ENCODE data around the gene NUFIP1.
"Not testable (repeated sequence)": the region's sequence is repeated elsewhere in the genome, so short reads cannot be mapped to it uniquely, and the experiment has no call there.

NUFIP1 gene

DNA sequence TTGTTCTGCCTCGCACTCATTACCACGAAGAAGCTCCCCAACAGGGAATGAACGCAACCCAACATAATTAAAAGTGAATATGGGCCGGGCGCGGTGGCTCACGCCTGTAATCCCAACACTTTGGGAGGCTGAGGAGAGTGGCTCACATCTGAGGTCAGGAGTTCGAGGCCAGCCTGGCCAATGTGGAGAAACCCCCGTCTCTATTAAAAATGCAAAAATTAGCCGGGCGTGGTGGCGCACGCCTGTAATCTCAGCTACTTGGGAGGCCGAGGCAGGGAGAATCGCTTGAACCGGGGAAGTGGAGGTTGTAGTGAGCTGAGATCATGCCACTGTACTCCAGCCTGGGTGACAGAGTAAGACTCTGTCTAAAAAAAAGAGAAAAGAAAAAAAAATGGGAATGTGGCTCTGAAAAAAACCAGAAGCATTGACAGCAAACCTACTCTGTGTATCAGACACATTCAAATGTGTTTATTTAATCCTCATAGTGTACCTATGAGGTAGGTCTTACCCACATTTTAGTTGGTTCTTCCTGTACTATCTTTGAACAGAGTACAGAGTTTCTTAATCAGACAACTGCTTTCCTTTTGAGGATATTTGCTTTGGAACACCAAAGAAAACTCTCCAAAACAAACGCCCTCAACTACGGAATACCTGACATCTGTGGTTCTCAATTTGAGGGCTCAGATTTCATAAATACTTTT lies 70.0 kb downstream of the NUFIP1 start:
- DNase-seq: no peak

DNA sequence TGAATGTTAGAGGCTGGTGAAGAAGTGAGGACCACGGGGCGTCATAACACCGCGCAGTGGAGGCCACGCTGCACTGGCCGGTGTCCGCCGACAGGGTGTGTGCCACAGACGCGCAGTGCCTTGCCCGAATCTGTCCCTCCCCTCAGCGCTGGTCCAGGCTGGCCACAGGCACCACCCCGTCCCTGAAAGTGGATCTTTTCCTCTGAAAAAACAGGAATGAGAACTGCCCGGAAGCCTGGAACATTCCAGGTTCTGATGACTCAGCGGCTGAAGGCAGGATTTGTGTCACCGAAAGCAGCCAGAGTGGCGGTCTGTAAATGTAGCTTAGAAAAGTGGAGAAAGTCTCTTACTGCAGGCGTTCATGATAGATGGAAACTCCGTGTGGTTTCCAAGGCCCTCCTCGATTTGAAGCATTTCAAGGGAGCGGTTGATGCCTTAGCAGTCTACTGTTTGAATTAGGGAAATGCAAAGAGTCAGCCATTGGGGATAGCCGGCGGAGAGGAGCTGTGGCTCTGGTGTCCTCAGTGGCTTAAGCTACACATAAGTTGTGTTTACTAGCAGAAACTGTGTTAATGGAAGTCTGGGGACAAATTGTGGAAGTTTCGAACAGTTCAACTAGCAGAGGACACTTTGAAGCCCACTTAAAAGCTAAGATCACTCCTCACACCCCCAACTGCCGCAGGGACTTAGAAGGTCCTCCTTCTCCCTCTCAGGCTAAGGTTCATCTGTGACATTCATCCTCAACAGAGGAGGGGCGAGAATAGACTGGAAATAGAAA lies 70.8 kb downstream of the NUFIP1 start:
- peak; percentile 95 for DNase-seq

DNA sequence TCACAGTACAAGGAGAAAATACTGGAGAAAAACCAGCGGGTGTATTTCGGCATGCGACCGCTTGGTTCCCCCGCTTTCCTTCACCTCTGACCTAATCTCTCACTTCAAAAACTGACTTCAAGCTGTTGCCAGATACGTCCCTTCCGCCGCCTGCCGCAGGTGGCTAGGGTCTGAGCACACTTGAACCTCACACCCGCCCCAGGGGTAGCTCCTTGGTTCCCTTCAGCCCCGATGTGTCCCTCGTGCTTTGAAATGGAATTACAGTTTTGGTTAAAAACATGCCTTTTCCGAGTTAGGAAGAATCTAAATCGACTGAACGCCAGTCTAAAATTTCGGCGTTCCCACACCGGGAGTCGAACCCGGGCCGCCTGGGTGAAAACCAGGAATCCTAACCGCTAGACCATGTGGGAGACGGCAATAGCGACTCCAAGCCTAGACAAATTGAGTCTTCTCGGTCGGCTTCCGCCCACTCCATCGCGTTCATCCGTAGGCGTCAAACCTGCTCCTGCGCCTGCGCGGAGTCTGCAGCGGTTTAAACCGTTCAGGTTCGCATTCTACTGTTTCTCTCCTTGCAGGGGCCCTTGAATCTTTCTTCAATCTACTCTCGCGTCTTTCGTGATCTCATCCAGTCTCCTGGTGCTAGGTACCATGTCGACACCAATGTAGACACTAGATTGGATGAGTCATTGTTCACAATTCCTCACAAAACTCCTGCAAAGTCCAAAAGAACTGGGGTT lies 71.5 kb downstream of the NUFIP1 start:
- peak; percentile 96 to 98 for DNase-seq

DNA sequence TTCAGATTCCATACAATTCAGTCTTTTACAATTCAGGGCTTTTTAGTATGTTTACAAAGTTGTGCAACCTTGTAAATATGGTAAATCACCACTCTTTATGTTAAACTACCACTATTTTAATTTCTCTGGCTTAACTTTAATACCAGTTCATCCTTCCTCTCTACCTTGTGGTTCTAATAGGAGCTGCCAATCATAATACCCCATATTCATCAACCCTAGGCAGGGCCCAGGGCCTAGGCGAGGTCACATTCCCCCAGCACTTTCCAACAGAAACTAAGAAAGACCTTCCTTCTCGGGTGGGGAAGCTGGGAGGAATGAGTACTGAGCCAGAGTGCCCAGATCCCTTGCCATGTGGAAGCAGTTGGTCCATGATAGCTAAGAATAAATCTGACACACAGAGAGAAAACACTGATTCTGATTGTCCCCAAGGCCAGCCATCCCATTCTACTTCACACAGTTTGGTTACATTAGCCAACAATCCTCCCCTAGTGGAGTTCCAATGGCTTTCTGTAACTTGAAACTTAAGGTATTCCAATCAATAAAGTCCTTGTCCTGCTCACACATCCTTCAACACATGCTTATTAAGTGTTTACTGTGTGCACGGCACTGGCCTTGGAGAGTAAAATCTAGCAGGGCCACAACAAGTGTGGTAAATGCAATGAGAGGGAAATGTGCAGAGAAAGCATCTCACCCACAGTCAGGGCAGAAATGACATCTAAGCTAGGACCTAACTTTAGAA lies 76.8 kb downstream of the NUFIP1 start:
- no peak for DNase-seq

DNA sequence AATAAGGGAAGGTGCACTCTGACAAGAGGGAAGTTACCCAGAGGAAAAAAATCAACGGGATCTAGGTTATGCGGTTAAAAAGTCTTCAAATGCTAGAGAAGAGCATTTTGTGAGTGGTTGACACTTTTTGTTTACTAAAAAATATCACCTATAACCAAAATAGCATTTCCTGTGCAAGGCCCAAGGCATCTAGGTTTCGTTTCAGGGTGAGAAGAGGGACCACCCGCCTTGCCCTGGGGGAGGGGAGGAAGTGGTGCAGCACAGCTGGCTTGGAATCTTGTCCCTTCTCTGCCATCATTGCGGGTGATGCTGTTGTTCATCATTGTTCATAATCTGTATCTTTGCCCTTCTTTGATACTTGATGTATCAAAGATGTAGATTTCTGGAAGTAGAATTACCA lies 80.6 kb downstream of the NUFIP1 start:
- no peak for DNase-seq

DNA sequence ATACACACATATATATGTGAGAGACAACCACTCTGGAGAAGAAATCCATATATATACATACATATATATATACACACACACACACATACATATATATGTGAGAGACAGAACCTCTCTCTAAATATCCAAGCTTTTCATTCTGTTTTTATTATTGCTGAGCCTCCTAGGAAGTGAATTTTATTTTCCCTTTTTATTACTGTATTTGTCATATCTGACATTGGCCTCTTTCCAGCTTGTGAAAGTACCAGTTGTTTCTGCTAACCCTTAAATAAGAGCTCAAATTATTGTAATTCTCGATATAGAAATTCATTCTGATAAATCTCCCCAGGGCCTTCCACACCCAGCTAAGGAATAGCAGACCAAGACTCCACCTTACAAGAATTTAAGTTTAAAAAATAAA lies 81.0 kb downstream of the NUFIP1 start:
- no peak for DNase-seq

DNA sequence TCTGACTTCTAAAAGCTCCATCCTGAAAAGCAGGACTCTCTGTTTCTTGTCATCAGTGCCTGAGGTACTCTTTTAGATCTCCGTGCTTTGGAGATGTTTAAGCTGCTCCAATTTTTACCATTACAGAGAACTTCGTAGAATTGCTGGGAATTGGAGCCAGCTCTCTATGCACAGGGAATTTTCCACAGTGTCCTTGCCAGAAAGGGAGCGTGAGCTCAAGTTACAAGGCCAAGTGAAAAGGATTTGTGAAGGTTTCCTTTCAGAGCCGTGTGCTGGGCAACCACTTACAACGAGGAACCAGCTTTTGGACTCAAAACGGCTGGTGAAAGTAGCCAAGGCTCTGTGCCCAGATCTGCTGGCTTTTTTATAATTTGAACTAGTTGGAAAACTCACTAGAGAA lies 82.6 kb downstream of the NUFIP1 start:
- no peak for DNase-seq

DNA sequence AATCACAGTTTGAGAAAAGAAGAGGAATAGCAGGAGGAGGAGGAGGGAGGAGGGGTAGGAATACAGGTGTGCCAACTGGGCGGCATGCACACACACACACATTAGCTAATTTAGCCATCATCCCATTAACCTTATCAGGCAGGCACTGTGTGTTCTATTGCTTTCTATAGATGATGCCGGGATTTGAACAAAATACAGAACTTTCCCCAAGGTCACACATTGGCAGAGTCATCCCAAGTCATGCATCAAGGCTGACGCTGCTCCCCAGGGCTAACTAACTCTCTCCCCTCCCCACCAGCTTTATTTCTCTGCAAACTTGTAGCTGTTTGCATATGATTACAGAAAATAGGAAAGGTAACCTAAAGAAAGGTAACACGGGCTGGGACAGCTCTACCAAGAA lies 83.0 kb downstream of the NUFIP1 start:
- DNase-seq: no peak

DNA sequence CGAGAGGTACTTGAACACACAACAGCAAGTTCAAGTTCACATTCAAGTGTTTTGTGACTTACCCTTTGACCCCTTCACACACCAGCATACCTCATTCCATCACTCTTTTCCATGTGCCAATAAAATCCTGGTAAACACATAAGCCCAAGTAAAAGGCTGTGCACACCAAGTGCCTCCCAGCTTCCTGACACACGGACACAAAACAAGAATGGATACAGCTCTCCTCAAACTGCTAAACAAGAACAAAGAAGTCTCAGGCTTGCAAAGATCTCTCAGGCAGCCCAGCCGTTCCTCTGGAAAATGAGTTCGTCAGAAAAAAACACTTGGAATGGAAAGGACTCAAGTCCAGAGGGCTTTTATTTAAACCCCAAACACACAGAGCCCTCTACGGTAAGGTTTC lies 83.7 kb downstream of the NUFIP1 start:
- no peak for DNase-seq

DNA sequence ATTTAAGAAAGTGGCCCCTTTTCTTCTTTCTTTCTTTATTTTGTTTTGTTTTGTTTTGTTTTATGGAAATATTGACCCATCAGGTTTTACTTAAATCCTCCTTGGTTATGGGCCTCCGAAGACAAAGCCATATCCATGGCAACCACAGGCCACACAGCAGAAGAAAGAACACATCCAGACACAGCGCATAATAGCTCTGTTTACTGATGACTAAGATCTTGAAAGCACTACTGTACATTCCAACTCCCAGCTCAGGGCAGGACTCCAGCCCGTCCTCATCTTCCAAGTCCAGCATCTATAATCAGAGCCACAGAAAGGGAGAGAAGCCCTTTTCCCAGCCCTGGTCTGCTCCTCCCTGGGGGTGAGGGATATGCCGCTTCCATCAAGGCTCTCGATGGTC lies 84.3 kb downstream of the NUFIP1 start:
- DNase-seq: no peak

DNA sequence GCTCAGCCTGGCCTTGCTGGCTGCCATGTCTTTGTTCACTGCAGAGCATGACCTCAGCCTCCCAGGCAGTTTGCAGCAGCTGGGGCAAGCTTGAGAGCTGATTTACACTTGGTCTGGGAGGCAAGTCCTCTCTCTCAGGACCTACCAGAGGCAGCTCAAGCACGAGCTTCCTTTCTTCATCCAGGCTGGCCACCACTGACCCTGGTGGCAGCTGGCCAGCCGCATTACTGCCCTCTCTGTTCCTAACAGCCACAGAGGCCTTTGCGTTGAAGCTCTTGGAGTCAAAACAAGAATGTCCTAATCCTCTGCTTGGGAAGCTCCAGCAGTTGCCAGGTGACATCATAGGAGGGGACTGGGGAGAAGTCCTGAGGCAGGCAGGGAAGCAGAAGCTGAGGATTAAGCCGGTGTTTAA lies 85.7 kb downstream of the NUFIP1 start:
- no peak for DNase-seq

DNA sequence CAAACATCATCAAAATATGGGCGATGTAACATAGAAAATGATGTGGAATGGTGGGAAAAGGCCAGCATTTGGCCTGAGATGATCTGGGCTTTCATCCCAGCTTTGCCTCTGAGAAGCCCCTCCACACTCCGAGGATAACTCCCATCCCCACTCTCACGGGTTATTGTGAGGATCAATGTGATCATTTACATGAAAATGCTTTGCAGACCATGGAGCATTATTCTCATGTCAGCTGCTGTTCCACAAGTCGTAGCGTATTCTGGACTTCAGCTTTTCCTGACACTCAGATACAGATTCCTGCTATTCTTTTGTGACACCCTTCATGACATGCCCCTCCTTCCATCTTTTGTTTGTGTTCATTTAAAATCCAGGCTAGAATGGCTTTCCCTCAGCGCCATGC lies 86.5 kb downstream of the NUFIP1 start:
- no peak for DNase-seq

DNA sequence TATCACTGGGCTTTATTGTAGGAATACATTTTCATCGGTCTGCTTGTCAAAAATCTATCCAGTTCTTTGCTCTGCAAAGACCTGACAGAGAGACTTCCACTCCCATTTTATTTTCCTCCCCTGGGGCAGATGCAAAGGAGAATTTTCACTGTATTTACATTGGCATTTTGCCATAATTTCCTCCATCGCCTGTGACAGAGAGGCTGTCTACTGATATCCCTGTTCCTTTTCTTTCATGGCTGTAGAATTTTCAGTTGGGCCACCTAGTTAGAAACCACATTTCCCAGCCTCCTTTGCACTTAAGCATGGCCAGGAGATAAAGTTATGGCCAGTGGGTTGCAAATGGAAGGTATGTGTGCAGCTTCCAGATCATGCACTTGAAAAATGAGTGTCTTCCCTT lies 89.3 kb downstream of the NUFIP1 start:
- no peak for DNase-seq

DNA sequence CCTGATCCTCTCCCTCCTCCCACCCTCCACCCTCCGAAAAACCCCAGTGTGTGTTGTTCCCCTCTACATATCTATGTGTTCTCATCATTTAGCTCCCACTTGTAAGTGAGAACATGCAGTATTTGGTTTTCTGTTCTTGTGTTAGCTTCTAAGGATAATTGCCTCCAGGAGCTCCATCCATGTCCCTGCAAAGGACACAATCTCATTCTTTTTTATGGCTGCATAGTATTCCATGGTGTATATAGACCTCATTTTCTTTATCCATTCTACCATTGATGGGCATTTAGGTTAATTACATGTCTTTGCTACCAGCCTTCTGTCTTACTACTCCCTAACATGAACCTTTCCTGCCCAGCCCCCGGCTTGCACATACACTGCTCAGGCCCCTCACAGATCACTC lies 91.0 kb downstream of the NUFIP1 start:
- DNase-seq: not testable (repeated sequence)

DNA sequence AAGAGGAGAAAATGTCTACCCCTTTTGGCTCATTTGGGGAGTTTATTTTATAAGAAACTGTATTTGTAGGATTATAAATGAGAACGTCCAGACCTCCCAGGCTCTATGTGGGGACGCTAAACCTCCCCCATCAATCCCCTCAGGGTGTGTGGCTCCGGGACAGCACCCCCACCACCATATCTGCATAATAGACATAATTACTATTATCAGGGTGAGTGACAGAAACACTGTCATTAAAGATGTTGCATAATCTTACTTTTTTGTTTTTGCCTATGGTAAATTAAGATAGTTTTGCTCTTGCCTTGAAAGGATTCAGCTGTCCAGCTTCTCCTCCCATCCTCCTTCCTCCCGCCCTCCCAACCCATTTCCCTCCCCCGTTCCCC lies 93.3 kb downstream of the NUFIP1 start:
- no peak for DNase-seq

DNA sequence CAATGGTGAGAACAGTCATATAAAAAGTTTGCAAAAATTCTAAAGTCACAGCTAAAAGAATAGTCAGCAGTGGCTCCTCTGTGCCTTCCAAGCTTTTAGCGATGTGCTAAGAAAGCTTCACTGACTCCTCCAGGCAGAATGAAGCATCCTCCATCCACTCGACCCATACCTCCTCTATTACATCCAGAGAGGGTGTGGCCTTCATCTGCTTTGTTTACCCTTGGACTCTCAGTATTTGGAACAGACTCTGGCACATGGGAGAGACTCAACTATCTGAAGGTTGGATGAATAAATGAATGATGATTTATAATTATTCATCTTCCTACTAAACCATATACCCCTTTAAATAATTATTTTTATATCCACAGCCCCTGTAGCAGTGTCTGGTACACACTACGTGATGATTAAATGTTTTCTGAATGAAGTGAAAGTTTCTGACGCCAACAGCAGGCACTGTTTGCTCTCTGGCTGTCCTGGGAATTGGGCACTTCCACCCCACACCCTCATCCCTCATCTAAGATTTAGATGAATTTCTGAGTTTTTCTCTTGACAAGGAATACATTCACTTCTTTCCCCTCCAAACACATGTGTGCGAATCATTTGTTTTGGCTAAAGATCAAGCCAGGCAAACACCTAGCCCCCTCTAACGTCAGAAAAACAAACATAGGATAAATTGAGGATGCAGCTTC lies 93.9 kb downstream of the NUFIP1 start:
- no peak for DNase-seq

DNA sequence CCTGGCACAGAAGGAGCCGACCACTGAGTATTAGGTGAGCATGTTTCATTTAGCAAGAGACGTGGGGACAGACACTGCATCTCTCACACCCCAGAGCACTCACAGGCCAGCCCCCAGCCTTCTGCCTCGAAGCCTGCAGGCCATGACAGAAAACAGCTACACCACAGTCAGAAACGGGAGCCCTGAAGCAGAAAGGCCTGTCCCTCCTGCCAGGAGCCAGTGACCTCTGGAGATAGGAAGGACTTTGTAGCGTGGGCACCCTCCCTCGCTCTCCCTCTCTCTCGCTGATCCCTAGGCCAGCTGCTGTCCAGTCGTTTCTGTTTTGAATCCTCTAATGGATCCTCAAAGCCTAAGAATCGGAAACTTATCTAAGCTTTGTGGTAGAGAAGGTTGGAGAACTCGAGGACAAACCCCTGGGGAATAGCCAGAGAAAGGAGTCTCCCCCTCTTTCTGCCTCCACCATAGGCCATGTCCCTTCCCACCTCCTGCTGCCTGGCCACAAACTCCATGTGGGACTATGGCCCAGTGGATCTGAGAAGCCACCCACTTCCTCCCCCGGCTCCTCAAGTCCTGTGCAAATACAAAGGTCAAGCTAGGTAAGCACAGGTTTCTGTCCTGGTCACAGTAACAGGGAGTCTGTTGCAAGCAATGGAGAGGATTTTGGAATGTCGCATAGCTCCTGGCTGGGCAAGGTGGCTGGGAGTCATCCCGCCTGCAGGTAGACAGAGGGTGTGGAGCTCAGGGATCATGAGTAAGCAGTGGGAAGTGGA lies 95.1 kb downstream of the NUFIP1 start:
- DNase-seq: no peak

Measured in Kasumi-1 (cell line).